CD14-positive monocyte (primary cell): ENCODE data around the gene CSE1L. TPM values are rescaled to one million over a fixed set of nuclear protein-coding genes. Genes with fewer than 3 reads are reported as not detected.

Experiments used
- DNase-seq, 3 donors: peaks; one replicate each; pipeline ENCODE4 v3.0.0-alpha.2; 2011 to 2022
- H2AFZ ChIP-seq: 2 replicates; pipeline ENCODE4 v1.6.0; 2012; ENCODE audit warnings: mild to moderate bottlenecking, low read depth, low read length, inconsistent platforms; ENCODE audit not compliant: insufficient read depth, poor library complexity, severe bottlenecking
- H3K27ac ChIP-seq, 2 donors: 1 replicate in 1 of 2; 2 replicates in 1 of 2; pipeline ENCODE4 v1.5.1; 2012 to 2013; ENCODE audit warnings: low read length in 2 of 2, control low read depth in 1 of 2, inconsistent platforms in 1 of 2, low read depth in 1 of 2, mild to moderate bottlenecking in 1 of 2
- H3K27me3 ChIP-seq, 2 donors: one replicate each; pipeline versions ENCODE4 v1.6.0 to v1.6.1; 2011 to 2013; ENCODE audit warnings: low read length in 2 of 2; ENCODE audit not compliant: control insufficient read depth in 2 of 2, insufficient read depth in 2 of 2
- H3K36me3 ChIP-seq, 2 donors: replicated peaks in 1 of 2; 1 replicate in 1 of 2; 2 replicates in 1 of 2; pipeline versions ENCODE4 v1.5.1 to v1.6.1; 2012 to 2013; ENCODE audit warnings: low read length in 2 of 2, control low read depth in 1 of 2, inconsistent platforms in 1 of 2, mild to moderate bottlenecking in 1 of 2; ENCODE audit not compliant: insufficient read depth in 2 of 2, control insufficient read depth in 1 of 2
- H3K4me1 ChIP-seq, 2 donors: 1 replicate in 1 of 2; 2 replicates in 1 of 2; pipeline versions ENCODE4 v1.5.1 to v1.6.1; 2012 to 2013; ENCODE audit warnings: low read length in 2 of 2, control low read depth in 1 of 2, inconsistent platforms in 1 of 2, mild to moderate bottlenecking in 1 of 2, moderate library complexity in 1 of 2; ENCODE audit not compliant: insufficient read depth in 2 of 2, control insufficient read depth in 1 of 2
- H3K4me2 ChIP-seq: replicated peaks from 2 replicates; pipeline ENCODE3; 2012; ENCODE audit warnings: low read length, moderate library complexity, mild to moderate bottlenecking; ENCODE audit not compliant: poor library complexity, severe bottlenecking; ENCODE audit errors: extremely low read depth
- H3K4me3 ChIP-seq, 3 experiments: fragments of 200-600 bp in 1 of 3; sonication (generic) in 1 of 3; replicated peaks in 1 of 3; 1 replicate in 2 of 3; 2 replicates in 1 of 3; pipeline ENCODE4 v1.5.1; 2011 to 2013; ENCODE audit warnings: low read length in 3 of 3, mild to moderate bottlenecking in 3 of 3, control low read depth in 2 of 3, low read depth in 2 of 3, inconsistent platforms in 1 of 3, moderate library complexity in 1 of 3
- H3K79me2 ChIP-seq: 2 replicates; pipeline ENCODE4 v1.6.0; 2012; ENCODE audit warnings: mild to moderate bottlenecking, control low read depth, inconsistent platforms, low read length, moderate library complexity; ENCODE audit not compliant: insufficient read depth
- H3K9ac ChIP-seq: 2 replicates; pipeline ENCODE4 v1.6.0; 2017; ENCODE audit warnings: low read length, mild to moderate bottlenecking; ENCODE audit not compliant: insufficient read depth, poor library complexity, severe bottlenecking
- H3K9me3 ChIP-seq, 2 donors: replicated peaks in 1 of 2; 1 replicate in 1 of 2; 2 replicates in 1 of 2; pipeline versions ENCODE4 v1.5.1 to v1.6.1; 2012 to 2013; ENCODE audit warnings: low read length in 2 of 2, control low read depth in 1 of 2; ENCODE audit not compliant: control insufficient read depth in 1 of 2, insufficient read depth in 1 of 2
- H4K20me1 ChIP-seq: 2 replicates; pipeline ENCODE4 v1.6.0; 2012; ENCODE audit warnings: mild to moderate bottlenecking, low read length, control low read depth, moderate library complexity; ENCODE audit not compliant: insufficient read depth
- H3K27ac Mint-ChIP-seq, 7 donors: one replicate each; pipeline ENCODE4 v1.8.0; 2020; ENCODE audit warnings: mild to moderate bottlenecking in 7 of 7, mixed read lengths in 7 of 7, moderate library complexity in 6 of 7, inconsistent platforms in 2 of 7
- H3K27me3 Mint-ChIP-seq, 3 donors: one replicate each; pipeline ENCODE4 v1.8.0; 2021 to 2022; ENCODE audit warnings: low read depth in 3 of 3, mild to moderate bottlenecking in 3 of 3, mixed read lengths in 3 of 3, moderate library complexity in 3 of 3, inconsistent platforms in 1 of 3
- H3K36me3 Mint-ChIP-seq, 2 donors: one replicate each; pipeline ENCODE4 v1.8.0; 2020; ENCODE audit warnings: mixed read lengths in 2 of 2, inconsistent platforms in 1 of 2, mild to moderate bottlenecking in 1 of 2
- H3K4me1 Mint-ChIP-seq: one replicate; pipeline ENCODE4 v1.8.0; 2020; ENCODE audit warnings: mild to moderate bottlenecking, mixed read lengths
- H3K4me3 Mint-ChIP-seq, 2 donors: one replicate each; pipeline ENCODE4 v1.8.0; 2020; ENCODE audit warnings: mild to moderate bottlenecking in 2 of 2, mixed read lengths in 2 of 2, moderate library complexity in 1 of 2
- H3K9me3 Mint-ChIP-seq, 7 donors: one replicate each; pipeline ENCODE4 v1.8.0; 2020 to 2022; ENCODE audit warnings: mixed read lengths in 7 of 7, mild to moderate bottlenecking in 6 of 7, moderate library complexity in 6 of 7, inconsistent platforms in 2 of 7
- CTCF ChIP-seq: fragments of 200-600 bp; IDR thresholded peaks from one replicate; pipeline ENCODE4 v1.8.0; 2022; ENCODE audit warnings: antibody characterized with exemption, mild to moderate bottlenecking
- WGBS: methylation state at CpG from one replicate; pipeline ENCODE4 v1.1.5; 2013; ENCODE audit warnings: missing lambda C conversion rate; ENCODE audit not compliant: insufficient coverage; 5-methylcytosine and 5-hydroxymethylcytosine counted together
- intact Hi-C, 2 donors: fragments of 100-400 bp; cut with micrococcal nuclease; formaldehyde crosslinking; loops; one replicate each; pipeline versions ENCODE4 v1.15.0 to v1.15.1; 2023
- polyA plus RNA-seq, 3 donors: library from polyadenylated mRNA; depleted of rRNA in 1 of 3; unstranded in 2 of 3; stranded (reverse) in 1 of 3; fragments of 300-500 nt in 2 of 3; fragments of >200 nt in 1 of 3; fragmentation: Illumina TruSeq in 2 of 3; gene quantifications; 1 replicate in 2 of 3; 2 replicates in 1 of 3; pipeline ENCODE4 v1.2.3, GENCODE V29; 2012 to 2021

CSE1L gene
- polyA plus RNA-seq, 3 donors = 8.5 to 22.0 (median 19.4) TPM

- intact Hi-C loops = no loop called here
- peaks cover 83 to 90% of the 10 kb centered on the region in 2 donors for H3K36me3 ChIP-seq
- H3K27ac Mint-ChIP-seq = peak overlapping the region in 1 of 7 donors; percentile 15
Observed at GRCh38 chr20:48999890-49000870, 45.9 kb upstream of the CSE1L start.

GRCh38 chr20:49001741-49002140 lies 44.4 kb upstream of the CSE1L start:
- Histone ChIP-seq H3K79me2 (no peaks in the 10 kb centered on the region), H3K4me2 (no peak overlapping the region), H2AFZ (no peak overlapping the region), H3K9ac (no peak overlapping the region), H3K4me1 (no peaks in the 10 kb centered on the region), H3K36me3 (peaks cover 83 to 89% of the 10 kb centered on the region in 2 donors), H3K27ac (no peak overlapping the region), H3K27me3 (no peaks in the 10 kb centered on the region), H4K20me1 (no peaks in the 10 kb centered on the region), H3K4me3 (no peak overlapping the region), H3K9me3 (no peaks in the 10 kb centered on the region)
- Mint-ChIP-seq H3K36me3 (peaks cover 69 to 90% of the 10 kb centered on the region in 2 donors), H3K4me3 (no peak overlapping the region), H3K4me1 (no peaks in the 10 kb centered on the region), H3K27me3 (no peaks in the 10 kb centered on the region), H3K9me3 (peaks cover 0 to 5% (median 0%) of the 10 kb centered on the region in 7 donors), H3K27ac (no peak overlapping the region)
- intact Hi-C loops = no loop called here
- no peak for TF ChIP-seq CTCF
- WGBS = 96% methylated on average over 5 of the region's 7 CpGs
- DNase-seq = no peak

More at GRCh38 chr20:48999890-49000870, 45.9 kb upstream of the CSE1L start:
- Mint-ChIP-seq H3K4me3 (no peak overlapping the region), H3K27me3 (no peaks in the 10 kb centered on the region), H3K9me3 (peaks cover 0 to 5% (median 0%) of the 10 kb centered on the region in 7 donors), H3K36me3 (peaks cover 69 to 90% of the 10 kb centered on the region in 2 donors), H3K4me1 (no peaks in the 10 kb centered on the region)
- TF ChIP-seq CTCF = no peak
- no peaks in the 10 kb centered on the region for H4K20me1 ChIP-seq
- H2AFZ ChIP-seq = no peak overlapping the region
- WGBS = no CpG with 5 or more reads among the region's 3 CpGs
- no peaks in the 10 kb centered on the region for H3K79me2 ChIP-seq
- no peak overlapping the region for H3K4me2 ChIP-seq
- no peak overlapping the region for H3K9ac ChIP-seq
- H3K4me3 ChIP-seq = no peak overlapping the region
- no peaks in the 10 kb centered on the region for H3K9me3 ChIP-seq
- H3K4me1 ChIP-seq = no peaks in the 10 kb centered on the region
- no peaks in the 10 kb centered on the region for H3K27me3 ChIP-seq
- H3K27ac ChIP-seq = no peak overlapping the region
- no peak for DNase-seq
